ENCODE data around the gene E2F6. TPM values are rescaled to one million over a fixed set of nuclear protein-coding genes. Genes with fewer than 3 reads are reported as not detected.

The E2F6 gene, protein sequence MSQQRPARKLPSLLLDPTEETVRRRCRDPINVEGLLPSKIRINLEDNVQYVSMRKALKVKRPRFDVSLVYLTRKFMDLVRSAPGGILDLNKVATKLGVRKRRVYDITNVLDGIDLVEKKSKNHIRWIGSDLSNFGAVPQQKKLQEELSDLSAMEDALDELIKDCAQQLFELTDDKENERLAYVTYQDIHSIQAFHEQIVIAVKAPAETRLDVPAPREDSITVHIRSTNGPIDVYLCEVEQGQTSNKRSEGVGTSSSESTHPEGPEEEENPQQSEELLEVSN
- 23.8 and 25.6 TPM in 2 replicates for total RNA-seq (2022)
- percentile 94 among the genes with signal in this experiment for Bru-seq, nascent RNA
- BruChase-seq, experiment 1, labeled RNA remaining after a 6-hour chase = percentile 72 among the genes with signal in this experiment
- BruChase-seq, experiment 2, labeled RNA remaining after a 2-hour chase = percentile 83 among the genes with signal in this experiment
- long read RNA-seq, transcript E2F6-212 (6 exons, 3,191 nt) = minor isoform, 6 of 18 reads
- long read RNA-seq, transcript E2F6-202 (7 exons, 3,218 nt) = major isoform, 8 of 18 reads
- long read RNA-seq, partial matches to known transcripts = 1 of 18 reads
- long read RNA-seq, other reads (novel, unspliced or antisense) = 1 of 18 reads

DNA sequence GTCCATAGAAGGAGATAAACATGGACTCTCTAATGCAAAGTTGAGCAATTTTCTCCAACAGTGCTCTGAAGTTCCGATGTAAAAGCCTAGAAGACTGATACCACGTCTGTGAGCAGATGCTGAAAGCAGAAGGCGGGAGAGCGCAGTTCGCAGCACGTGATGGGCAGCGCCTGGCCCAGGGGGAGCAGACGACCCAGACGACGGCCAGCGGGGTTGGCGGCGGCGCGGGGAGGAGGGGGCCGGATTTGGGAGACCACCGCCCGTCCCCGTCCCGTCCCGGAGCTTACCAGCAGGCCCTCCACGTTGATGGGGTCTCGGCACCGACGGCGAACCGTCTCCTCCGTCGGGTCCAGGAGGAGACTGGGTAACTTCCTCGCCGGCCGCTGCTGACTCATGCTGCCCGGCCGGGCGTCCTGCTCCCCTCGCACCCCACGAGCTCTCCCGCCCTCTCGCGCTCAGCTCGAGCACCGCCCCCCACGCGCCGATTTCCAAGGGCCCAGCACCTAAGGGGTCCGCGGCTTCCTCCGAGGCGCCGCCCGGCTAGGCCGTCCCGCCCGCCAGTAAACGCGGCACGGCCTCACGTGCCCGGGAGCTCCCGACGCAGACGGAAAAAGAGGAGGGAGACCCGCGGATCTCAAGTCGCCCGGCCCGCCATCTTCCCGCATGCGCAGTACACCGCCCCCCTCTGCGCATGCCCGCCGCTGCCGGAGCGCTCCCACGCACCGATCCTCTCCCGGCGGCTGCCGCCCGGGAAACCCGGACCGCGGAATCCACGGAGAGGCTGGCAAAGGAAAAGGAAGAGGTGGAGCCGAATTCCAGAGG is at the start of gene E2F6:
Gene E2F6 (minus strand): TSS at position 677 of the 822 bp plus-strand sequence. CDS start 282 bp downstream, at position 395.
- Mint-ChIP-seq H3K27me3 (ENCODE audit: unreplicated experiment) (no peaks in the 10 kb centered on the region), H3K9me3 (ENCODE audit: low read depth, unreplicated experiment) (no peaks in the 10 kb centered on the region), H3K4me3 (ENCODE audit: low read depth, unreplicated experiment) (peak within 1 kb of the TSS; percentile 79), H3K36me3 (ENCODE audit: insufficient read depth, unreplicated experiment) (peaks cover 36% of the 10 kb centered on the region), H3K4me1 (ENCODE audit: low read depth, unreplicated experiment) (peaks cover 31% of the 10 kb centered on the region), H3K27ac (ENCODE audit: unreplicated experiment) (peak within 1 kb of the TSS; percentile 83)
- CTCF ChIA-PET = interaction anchor here (0.7 to 1.3 kb wide), 6 partner anchors 11 to 1877 kb away, joined by 3 to 7 read pairs (median 3); no protein-coding TSS in a partner anchor
- DNase-seq = peak; percentile 95
- TF ChIP-seq, protein P1, sequence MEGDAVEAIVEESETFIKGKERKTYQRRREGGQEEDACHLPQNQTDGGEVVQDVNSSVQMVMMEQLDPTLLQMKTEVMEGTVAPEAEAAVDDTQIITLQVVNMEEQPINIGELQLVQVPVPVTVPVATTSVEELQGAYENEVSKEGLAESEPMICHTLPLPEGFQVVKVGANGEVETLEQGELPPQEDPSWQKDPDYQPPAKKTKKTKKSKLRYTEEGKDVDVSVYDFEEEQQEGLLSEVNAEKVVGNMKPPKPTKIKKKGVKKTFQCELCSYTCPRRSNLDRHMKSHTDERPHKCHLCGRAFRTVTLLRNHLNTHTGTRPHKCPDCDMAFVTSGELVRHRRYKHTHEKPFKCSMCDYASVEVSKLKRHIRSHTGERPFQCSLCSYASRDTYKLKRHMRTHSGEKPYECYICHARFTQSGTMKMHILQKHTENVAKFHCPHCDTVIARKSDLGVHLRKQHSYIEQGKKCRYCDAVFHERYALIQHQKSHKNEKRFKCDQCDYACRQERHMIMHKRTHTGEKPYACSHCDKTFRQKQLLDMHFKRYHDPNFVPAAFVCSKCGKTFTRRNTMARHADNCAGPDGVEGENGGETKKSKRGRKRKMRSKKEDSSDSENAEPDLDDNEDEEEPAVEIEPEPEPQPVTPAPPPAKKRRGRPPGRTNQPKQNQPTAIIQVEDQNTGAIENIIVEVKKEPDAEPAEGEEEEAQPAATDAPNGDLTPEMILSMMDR (IDR thresholded peaks at IDR 0.05; ENCODE audit: unreplicated experiment) = no peak
- intact Hi-C loops (cut with micrococcal nuclease; ENCODE audit: unreplicated experiment) = no loop called here
- BruUV-seq (replicated peaks) = no TSS peak

GRCh38 chr2:11515490-11515981 is 49.6 kb upstream of the E2F6 start:
- Mint-ChIP-seq H3K4me3 (ENCODE audit: low read depth, unreplicated experiment) (no peak overlapping the region), H3K27me3 (ENCODE audit: unreplicated experiment) (peaks cover 80% of the 10 kb centered on the region), H3K36me3 (ENCODE audit: insufficient read depth, unreplicated experiment) (no peaks in the 10 kb centered on the region), H3K4me1 (ENCODE audit: low read depth, unreplicated experiment) (no peaks in the 10 kb centered on the region), H3K9me3 (ENCODE audit: low read depth, unreplicated experiment) (no peaks in the 10 kb centered on the region), H3K27ac (ENCODE audit: unreplicated experiment) (no peak overlapping the region)
- TF ChIP-seq, protein P1 (IDR thresholded peaks at IDR 0.05; ENCODE audit: unreplicated experiment) = no peak
- intact Hi-C loops (cut with micrococcal nuclease; ENCODE audit: unreplicated experiment) = no loop called here
- CTCF ChIA-PET = no interaction called here
- DNase-seq = no peak
- no TSS peak for BruUV-seq (replicated peaks)

DNA sequence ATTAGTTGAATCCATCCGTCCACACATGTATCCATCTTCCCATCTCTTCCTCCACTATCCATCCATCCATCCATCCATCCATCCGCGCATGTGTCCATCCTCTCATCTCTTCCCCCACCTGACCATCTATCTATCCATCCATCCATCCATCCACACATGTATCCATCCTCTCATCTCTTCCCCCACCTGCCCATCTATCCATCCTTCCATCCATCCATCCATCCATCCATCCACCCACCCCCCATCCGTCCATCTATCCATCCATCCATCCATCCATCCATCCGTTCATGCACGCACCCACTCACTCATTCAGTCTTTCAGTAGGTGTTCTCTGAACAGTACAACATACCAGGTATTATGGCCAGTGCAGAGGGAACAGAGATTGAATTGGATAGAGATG is 48.9 kb upstream of the E2F6 start:
- intact Hi-C loops (cut with micrococcal nuclease; ENCODE audit: unreplicated experiment) = no loop called here
- Mint-ChIP-seq H3K36me3 (ENCODE audit: insufficient read depth, unreplicated experiment) (no peaks in the 10 kb centered on the region), H3K4me1 (ENCODE audit: low read depth, unreplicated experiment) (no peaks in the 10 kb centered on the region), H3K27ac (ENCODE audit: unreplicated experiment) (no peak overlapping the region), H3K9me3 (ENCODE audit: low read depth, unreplicated experiment) (no peaks in the 10 kb centered on the region), H3K4me3 (ENCODE audit: low read depth, unreplicated experiment) (no peak overlapping the region), H3K27me3 (ENCODE audit: unreplicated experiment) (peaks cover 80% of the 10 kb centered on the region)
- CTCF ChIA-PET = no interaction called here
- TF ChIP-seq, protein P1 (IDR thresholded peaks at IDR 0.05; ENCODE audit: unreplicated experiment) = no peak
- no TSS peak for BruUV-seq (replicated peaks)
- no peak for DNase-seq

- no peak overlapping the region for H3K4me3 Mint-ChIP-seq (ENCODE audit: low read depth, unreplicated experiment)
- BruUV-seq (replicated peaks) = no TSS peak
- H3K9me3 Mint-ChIP-seq (ENCODE audit: low read depth, unreplicated experiment) = no peaks in the 10 kb centered on the region
- no peaks in the 10 kb centered on the region for H3K36me3 Mint-ChIP-seq (ENCODE audit: insufficient read depth, unreplicated experiment)
- peaks cover 84% of the 10 kb centered on the region for H3K27me3 Mint-ChIP-seq (ENCODE audit: unreplicated experiment)
- CTCF ChIA-PET = no interaction called here
- TF ChIP-seq, protein P1 (IDR thresholded peaks at IDR 0.05; ENCODE audit: unreplicated experiment) = no peak
- no peak overlapping the region for H3K27ac Mint-ChIP-seq (ENCODE audit: unreplicated experiment)
- intact Hi-C loops (cut with micrococcal nuclease; ENCODE audit: unreplicated experiment) = no loop called here
- no peak for DNase-seq
- H3K4me1 Mint-ChIP-seq (ENCODE audit: low read depth, unreplicated experiment) = no peaks in the 10 kb centered on the region
Measured at GRCh38 chr2:11514081-11514730, 48.2 kb upstream of the E2F6 start.

Data from Calu3 (cell line).